GM18870 (cell line): ENCODE results near the gene PARVB.

Experiments
- ATAC-seq: cut with Tn5 transposase; IDR thresholded peaks from one replicate; pipeline ENCODE4 v1.9.1; 2021; ENCODE audit warnings: moderate library complexity; ENCODE audit not compliant: unreplicated experiment

The PARVB gene

DNA sequence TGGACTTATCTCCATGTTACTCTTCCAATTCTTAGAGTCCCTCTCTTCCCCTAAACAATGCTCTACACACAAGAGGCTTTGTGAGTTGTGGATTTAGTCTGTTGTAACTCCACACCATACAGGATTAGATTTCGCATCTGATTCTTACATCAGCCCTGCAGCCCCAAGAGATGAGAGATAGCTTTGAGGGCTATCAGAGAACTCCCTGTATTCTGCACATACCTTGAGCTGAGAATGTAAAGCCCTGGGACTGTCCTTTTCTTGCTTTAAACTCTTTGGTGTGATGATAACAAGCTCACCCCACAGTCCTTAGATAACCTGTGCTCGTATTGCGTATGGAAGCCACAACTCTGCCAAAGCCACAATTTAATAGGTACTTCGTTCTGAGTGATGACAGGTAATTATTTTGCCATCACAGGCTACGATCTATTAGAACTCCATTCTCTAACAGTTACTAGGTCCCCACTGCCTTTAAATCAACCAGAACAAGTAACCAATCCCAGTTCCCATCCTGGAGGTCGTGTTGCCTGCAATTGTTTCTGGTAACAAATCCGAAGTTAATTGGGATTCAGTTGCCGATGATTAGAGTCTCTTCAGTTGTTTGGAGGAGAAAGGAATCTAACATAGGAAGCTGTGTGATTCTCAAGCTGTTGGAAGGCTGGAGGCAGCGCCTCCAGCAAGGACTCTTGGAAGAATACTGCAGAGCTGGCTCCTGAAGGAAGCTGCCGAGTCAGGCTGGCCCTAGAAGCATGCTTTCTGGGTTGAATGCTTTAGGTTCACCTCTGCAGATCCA lies 155.3 kb downstream of the PARVB start:
- ATAC-seq = no peak

DNA sequence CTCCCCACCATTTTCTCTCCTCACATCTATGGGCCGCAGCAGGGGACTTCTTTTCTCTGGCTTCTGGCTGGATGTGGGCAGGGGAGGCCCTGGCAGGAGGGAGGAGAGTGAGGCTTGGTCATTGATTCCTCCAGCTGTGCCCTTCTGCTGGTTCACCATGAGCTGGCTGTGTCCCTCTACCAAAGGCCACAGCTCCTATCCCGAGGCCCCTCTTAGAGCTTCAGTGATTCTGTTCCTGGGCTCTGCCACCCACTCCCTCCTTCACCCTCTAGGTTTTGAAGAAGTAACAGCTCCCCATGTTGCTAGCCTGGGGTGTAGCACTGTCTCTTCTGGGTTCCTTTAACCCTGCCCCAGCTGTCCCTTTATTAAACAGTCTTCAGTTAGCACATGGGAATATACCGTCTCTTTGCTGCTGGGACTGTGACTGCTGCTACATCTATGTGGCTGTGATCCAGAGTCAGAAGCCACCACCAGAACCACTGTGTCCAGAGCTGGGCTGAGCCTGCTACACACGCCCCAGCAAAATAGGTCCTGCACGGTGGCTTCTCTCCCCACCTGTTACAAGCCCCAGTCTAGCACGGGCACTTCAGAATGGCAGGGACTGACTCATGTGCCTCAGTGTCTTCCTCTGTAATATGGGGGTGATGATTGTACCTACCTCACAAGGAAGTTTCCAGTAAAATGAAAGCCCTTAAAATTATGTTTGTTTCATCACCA lies 156.0 kb downstream of the PARVB start:
- ATAC-seq = no peak

DNA sequence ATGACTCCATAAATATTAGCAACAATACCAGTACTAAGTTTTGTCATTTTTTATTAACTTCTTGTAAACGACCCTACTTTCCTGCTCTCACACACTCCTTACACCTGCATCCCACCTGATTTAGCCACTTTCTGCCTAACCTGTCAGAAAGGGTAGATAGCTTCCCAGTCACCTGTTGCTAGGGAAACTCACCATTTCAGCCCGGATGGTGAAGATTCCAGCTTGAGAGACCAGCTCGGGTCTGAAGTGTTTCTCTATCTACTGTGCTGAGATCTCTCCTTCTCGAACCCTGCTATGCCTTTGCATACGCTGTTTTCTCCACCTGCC lies 156.6 kb downstream of the PARVB start, which contains the start of gene PARVG:
PARVG (plus strand) TSS at position 220 of the 327 bp plus-strand sequence. CDS start 2,405 bp downstream, outside the sequence.
- ATAC-seq = no peak

DNA sequence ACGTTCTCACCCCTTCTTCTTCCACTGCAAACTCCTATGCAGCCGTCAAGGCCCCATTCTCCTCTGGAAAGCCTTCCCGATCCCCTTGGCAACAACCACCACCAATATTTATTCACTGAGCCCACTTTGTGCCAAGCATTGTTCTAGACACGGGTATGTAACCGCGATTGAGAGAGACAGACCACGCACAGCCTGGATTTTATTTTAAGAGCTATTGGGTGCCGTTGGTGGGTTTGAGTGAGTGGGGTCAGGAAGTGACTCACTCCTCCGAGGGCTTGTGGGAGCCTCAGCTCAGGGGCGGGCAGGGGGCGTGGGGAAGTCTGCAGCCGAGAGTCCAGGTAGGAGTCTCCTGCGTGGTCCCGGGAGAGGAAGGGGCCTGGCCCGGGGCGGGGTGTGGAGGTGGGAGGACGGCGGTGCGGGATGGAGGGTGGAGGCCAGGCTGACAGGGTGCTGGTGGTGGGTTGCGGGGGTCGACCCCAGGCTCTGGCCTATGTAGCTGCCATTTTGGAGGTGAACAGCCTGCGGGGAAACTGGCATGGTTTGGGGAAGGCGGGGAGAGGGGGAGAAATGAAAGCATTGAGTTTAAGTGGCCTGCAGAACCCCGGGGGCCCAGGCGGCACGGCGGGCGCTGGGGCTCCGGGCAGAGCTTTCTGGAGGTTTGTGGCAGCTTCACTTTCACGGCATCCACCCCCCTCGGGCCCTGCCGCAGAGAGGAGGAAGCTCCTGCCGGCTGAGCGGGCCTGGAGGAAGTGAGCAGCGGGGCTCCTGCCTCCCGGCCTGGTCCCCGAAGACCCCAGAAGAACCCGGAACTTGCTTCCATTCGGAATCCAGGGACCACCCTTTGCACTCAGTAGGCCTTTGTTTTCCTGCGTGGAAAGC lies 157.2 kb downstream of the PARVB start:
- no peak for ATAC-seq

DNA sequence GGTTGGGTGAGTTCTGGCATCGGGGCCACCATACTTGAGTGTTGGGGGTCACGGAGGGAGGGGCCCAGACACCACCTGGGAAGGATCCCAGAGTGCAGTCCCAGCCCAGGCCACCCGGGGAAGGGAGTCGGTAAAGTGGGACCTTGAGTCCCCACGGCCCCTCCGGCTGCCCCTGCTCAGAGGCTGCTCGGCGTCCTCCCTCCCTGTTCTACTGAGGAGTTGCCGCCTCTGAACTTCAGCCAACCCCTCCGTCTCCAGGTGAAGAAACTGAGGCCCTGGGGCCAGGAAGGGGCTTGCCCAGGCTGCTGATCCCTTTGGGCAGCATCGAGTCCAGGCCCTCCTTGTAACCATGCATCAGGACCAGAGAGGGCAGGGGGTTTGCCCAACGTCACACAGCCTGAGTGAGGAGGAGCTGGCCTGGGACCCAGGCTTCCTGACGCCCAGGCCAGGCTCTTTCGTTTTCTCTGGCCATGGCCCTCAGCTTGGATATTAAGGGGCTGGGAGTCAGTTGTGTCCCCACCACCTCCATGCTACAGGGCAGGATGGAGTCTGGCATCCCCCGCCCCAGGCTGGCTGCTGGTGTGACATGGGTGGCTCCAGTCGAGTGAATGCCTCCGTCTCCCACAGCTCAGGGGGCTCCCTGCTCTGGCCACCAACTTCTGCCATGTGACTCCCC lies 157.9 kb downstream of the PARVB start:
- ATAC-seq = no peak

DNA sequence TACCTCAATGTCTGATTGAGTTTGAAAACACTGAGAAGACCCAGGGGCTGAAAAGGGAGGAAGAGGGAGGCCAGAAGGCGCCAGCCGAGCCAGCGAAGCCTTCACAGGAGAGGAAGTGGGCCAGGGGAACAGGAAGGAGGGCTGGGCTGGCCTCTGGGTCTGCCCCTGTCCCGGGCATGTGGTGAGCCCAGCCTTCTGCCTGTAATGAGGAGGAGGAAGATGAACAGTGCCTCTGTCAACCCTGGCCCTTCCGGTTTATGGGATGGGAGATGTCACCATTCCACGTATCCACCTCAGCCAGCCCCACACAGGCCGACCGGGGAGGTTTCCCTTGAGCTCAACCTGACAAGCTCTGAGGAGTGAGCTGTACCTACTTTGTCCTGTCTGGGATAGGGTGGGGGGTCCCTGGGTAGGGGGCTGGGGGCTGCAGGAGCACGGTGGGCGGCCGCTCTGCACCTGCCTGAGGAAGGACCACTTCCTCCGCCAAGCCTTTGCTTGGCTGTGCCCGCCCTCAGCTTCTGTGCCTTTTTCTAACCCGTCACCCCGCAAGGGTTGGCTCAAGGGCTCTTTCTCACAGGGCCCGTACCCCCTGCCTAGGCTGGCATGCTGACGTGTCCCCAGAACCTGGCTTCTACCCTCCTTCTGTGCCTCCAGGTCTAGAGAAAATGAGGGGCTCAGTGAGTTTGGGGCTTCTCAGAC lies 158.6 kb downstream of the PARVB start:
- no peak for ATAC-seq

DNA sequence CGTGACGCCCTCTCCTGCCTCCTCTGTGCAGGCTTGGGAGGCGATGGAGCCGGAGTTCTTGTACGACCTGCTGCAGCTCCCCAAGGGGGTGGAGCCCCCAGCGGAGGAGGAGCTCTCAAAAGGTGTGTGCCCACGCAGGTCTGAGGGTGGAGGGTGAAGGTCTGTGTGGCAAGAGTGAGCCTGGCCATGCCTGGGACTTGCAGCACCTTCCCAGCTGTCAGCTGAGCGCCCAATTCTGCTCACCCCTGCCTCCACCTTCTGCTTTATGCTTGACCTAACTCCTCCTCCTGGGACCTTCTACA lies 159.1 kb downstream of the PARVB start:
- no peak for ATAC-seq

DNA sequence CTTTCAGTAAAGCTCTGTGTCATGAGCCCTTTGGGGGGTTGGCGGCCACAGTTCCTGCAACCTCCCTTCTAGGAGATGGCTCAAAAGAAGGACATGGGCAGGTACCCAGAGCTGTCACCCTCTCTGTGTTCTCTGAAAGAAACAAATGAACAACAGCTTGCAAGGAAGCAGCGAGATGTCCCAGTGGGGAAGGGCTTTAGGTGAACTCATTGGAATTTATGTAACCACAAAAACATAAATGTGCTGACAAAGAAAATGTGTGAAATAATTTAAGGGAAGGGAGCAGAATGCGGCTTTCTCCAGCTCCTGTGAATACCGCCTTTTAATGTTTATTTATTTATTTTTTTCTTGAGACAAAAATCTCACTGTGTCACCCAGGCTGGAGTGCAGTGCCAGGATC lies 159.9 kb downstream of the PARVB start:
- no peak for ATAC-seq

DNA sequence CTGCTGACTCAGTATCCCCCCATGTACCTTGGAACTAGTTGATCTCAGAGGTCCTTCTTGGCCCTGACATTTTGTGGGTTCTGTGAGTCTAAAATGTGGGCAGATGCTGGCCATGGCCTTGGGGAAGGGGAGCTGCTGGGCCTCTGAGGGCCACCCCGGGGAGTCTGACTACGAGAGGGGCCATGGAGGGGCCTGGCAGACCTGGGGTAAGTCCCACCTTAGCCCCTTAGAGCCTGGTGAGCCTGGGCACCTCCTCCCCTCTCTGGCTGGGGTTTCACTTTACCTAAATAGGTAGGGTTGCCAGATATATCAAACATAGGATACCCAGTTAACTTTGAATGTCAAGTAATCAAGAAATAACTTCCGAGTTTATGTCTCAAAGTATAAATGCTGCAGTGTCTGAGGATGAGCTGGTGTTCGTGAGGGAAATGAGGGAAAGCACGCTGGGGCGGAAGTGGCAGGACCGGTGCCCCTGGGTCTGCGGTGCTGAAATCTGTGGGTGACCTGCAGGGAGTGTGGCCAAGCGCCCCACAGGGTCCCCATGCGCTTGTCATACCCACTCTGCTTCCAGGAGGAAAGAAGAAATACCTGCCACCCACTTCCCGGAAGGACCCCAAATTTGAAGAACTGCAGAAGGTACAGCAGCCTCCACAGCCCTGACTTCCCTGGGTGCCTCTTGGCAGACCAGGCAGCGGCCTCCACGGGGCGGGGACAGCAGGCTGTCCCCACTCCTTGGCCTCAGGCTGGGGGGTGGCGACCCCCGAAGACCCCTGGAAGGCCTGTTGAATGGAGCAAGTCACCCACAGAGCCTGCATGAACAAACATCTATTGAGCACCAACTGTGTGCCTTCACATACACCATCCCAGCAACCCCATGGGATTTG lies 161.4 kb downstream of the PARVB start:
- no peak for ATAC-seq

DNA sequence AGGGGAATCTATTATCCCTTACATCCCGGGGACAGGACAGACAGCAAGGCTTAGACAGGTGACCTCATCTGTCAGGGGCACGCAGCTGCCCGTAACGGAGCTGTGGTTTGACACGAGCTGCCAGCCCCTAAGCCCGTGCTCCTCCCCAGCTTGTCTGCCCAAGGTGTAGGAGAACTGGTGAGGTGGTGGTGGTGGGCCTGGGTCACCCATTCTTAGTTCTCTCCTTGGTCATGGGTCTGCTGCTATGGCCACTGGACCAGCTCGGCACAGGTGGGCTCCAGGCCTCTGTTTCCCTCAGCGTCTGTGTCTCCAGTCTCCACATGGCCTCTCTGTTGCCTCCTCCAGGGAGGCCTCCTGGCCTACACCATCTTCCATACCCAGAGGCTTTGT lies 162.0 kb downstream of the PARVB start:
- ATAC-seq = no peak

DNA sequence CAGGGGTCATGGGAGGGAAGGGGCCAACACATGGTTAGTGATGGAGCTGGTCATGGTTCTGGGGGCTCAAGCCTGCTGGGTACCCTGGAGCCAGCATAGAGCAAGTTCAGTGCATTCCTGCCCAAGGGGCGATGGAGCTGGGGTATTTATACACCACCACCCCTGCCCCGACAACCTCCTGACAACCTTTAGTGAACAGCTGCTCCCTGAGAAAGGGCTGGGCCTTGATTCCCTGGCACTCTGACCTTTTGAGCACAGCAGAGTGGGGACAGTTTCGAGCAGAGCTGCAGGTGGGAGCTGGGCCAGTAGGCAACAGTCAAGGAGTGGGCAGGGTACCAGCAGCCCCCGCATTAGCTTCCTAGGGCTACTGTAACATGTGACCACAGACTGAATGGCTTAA lies 162.6 kb downstream of the PARVB start:
- no peak for ATAC-seq

DNA sequence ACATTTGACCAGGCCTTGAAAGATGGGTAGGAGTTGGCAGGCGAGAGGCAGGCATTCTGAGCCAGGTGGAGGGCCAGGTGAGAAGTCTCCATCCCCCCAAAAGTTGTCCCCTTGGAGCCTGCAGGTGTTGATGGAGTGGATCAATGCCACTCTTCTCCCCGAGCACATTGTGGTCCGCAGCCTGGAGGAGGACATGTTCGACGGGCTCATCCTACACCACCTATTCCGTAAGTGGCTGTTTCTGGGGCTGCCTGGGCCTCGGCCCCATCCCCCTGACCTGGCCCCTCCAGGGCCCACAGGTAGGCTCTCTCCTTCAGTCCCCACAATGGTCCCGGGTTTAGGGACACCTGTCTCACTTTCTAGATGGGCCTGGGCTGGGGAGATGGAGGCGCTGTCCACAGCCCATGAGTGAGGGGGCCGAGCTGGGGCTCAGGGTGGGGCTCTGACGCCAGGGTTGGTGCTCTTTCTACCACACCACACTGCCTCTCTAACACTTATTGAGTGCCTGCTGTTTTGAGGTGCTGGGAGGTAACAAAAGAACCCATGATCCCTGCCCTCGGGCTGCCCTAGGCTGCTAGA lies 163.6 kb downstream of the PARVB start:
- ATAC-seq = no peak

DNA sequence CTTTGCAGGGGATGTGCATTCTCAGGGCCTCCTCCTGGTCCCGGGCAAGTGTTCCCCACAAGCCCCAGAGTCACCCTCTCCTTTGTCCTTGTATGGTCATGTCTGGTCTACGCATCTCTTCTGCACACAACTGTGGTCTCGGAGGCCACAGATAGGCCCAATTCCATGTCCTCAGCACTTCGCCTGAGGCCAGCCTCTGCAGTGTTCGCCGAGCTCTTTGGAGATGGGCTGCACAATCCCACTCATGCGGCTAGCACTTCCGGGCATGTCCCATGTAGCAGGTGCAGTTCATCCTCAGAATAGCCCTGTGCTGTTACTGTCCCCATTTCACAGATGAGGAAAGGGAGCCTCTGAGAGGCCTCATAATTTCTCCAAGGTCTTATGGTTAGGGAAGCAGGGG lies 164.2 kb downstream of the PARVB start:
- no peak for ATAC-seq

DNA sequence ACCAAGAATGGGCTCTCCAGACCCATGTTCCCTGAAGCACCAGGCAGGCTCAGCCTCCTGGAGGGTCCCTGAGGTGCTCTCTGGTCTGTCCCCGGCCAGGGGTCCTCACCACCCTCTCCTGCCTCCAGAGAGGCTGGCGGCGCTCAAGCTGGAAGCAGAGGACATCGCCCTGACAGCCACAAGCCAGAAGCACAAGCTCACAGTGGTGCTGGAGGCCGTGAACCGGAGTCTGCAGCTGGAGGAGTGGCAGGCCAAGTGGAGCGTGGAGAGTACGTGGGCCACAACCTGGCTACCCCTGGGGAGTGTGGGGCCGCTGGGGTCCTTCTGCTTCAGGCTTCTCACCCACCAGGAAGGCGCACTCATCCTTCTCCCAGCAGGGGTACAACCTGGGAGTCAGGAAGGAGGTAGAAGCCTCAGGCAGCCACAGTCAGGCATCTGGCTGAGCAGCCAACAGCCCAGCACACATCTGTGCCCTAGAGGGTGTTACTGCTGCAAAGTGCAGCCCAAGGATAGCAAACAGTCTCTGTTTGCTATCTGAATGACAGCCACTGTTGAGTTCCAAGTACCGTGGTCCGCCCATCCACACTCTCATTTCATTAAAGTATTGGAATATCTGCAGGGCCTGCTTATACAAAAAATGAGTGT lies 165.0 kb downstream of the PARVB start:
- no peak for ATAC-seq

DNA sequence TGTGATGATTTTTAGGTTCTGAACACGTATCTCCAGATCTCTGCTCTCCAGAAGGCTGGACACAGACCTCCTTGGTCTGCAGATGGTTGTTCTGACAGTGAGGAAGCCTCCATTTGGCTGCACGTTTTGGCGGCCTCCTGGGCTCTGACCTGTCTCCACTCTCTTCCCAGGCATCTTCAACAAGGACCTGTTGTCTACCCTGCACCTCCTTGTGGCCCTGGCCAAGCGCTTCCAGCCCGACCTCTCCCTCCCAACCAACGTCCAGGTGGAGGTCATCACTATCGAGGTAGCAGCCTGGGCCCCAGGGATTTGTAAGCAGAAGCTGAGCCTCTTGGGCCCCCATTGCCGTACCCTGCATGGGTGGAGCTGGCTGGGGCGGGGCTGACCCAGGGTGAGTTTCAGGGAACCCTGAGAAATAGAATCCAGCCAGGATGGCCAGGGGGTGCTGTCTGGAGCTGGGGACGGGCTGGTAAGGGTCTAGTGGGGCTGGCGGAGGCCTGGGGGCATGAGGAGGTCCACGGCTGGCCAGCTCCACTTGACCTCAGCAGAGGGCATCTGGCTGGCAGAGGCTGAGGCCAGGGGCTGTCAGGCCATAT lies 166.4 kb downstream of the PARVB start:
- no peak for ATAC-seq

DNA sequence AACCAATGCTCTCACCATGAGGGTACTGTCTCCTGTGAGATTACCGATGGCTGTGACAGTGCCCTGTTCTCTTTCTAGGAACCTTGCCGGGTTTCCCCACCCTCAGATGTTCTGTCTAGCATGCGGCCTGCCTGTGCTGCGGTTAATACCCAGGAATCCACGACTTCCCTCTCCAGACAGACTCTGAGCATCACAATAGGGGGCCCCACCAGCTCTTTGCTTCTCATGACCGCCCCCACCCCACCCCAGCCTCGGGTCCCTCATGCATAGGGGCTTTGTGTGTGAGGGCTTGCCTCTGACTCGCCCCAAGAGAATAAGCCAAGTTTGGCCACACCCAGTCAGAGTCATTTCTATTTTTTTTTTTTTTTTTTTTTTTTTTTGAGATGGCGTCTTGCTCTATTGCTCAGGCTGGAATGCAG lies 166.9 kb downstream of the PARVB start:
- ATAC-seq = no peak

DNA sequence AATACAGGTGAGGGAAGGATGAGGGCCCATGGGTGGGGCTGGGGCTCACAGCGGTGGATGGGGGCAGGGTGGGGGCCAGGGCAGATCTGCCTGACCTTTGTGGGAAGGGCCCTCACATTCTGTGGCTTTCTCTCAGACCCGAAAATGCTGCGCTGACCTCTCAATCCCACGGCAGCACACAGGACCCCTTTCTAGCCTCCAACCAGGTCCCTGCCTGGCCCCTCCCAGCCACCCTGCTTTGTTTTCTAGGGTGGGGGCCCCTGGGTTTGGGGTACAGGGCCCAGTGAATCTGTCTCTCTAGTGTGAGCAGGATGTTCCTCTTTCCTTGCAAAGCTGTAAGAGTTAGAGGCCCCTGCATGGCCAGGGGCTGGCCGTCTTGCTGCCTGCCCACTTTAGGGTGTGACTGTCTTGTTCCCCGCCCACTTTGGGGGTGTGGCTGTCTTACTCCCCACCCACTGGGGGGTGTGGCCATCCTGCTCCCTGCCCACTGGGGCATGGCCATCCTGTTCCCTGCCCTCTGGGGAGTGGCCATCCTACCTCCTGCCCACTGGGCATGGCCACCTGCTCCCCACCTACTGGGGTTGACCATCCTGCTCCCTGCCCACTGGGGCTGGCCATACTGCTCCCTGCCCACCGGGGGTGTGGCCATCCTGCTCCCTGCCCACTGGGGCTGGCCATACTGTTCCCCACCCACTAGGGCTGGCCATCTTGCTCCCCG lies 168.2 kb downstream of the PARVB start:
- ATAC-seq = no peak
